IPS DF 4.7 (cell line): ENCODE data around the gene AK3.
"Not testable (repeated sequence)": the region's sequence is repeated elsewhere in the genome, so short reads cannot be mapped to it uniquely, and the experiment has no call there.

Experiments
- DNase-seq: peaks from one replicate; pipeline ENCODE4 v3.0.0-alpha.2; 2013; ENCODE audit warnings: low spot score; ENCODE audit errors: extremely low read depth

AK3 gene

GRCh38 chr9:4740638-4741364, at the start of gene AK3:
Gene AK3, minus strand, starts transcription at chr9:4741202. Its CDS starts 115 bp downstream, at chr9:4741087.
- no peak for DNase-seq

- no peak for DNase-seq
These were observed 47.7 kb upstream of the AK3 start for GRCh38 chr9:4788703-4789102.

DNA sequence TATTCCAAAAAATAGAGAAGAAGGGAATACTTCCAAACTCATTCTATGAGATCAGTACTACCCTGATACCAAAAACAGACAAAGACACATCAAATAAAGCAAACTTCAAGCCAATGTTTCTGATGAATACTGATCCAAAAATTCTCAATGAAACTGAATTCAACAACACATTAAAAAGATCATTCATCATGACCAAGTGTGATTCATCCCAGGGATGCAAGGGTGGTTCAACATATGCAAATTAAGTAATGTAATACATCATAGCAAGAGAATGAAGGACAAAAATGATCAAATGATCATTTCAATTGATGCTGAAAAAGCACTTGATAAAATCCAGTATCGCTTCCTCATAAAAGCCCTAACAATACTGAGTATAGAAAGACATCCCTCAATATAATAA, 46.9 kb upstream of the AK3 start:
- DNase-seq, result no peak

DNA sequence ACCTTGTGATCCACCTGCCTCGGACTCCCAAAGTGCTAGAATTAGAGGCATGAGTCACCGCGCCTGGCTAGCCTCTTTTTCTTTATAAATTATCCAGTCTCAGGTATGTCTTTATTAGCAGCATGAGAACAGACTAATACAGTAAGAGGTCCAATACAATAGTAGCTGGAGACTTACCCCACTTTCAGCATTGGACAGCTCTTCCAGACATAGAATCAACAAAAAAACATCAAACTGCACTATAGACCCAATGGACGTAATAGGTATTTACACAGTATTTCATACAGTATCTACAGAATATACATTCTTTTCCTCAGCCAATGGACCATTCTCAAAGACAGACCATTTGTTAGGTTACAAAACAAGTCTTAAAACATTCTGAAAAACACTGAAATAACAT, 45.6 kb upstream of the AK3 start:
- DNase-seq, result no peak

DNA sequence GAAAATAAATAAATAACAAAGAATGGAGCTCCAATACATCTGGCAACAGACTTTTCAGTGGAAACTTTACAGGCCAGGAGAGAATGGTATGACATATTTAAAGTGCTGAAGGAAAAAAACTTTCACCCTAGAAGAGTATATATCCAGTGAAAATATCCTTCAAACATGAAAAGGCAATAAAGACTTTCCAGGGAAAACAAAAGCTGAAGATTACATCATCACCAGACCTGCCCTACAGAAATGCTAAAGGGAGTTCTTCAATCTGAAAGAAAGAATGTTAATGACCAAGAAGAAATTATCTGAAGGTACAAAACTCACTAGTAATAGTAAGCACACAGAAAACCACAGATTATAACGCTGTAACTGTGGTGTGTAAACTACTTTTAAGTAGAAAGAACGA, 43.4 kb upstream of the AK3 start:
- no peak for DNase-seq

DNA sequence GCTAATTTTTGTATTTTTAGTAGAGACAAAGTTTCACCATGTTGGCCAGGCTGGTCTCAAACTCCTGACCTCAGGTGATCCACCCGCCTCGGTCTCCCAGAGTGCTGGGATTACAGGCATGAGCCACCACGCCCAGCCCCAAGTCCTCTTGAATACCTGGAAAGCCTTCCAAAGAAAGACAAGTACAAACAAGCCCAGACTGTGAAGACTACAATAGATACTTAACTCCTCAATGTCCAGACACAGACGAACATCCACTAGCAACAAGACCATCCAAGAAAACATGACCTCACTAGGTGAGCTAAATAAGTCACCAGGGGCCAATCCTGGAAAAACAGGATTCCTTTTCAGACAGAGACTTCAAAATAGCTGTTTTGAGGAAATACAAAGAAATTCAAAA, 42.2 kb upstream of the AK3 start:
- DNase-seq, result not testable (repeated sequence)

DNA sequence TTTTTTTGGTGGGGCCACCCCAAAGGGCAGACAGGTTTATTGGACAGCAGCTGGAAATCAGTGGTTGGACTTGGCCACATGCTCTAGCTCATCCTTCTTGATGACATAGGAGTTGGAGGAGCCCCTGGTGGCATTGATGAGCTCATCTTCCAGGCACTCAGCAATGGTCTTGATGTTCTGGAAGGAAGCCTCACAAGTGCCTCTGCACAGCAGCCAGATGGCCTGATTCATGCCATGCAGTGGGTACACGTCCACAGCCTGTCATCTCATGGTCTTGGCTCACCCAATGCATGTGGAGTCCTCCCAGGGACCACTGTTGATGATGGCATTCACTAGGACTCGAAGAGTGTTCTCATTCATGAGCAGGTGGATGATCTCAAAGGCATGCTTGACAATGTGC, 40.4 kb upstream of the AK3 start:
- no peak for DNase-seq

DNA sequence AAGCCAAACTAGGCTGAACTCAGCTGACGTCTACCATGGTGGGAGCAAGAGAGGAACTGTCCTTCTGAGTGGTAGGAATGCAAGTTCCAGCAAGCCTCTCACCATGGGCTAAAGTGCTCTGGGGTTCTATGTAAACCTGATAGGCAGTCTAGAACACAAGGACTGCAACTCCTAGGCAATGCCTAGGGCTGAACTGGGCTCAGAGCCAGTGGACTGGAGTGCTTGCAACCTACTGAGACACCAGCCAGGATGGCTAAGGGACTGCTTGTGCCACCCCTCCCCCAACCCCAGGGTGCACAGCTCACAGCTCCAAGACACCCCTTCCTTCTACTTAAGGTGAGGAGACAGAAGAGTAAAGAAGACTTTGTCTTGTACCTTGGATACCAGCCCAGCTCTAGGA, 39.6 kb upstream of the AK3 start:
- no peak for DNase-seq

GRCh38 chr9:4774958-4775357, 34.0 kb upstream of the AK3 start:
- DNase-seq, result not testable (repeated sequence)

DNA sequence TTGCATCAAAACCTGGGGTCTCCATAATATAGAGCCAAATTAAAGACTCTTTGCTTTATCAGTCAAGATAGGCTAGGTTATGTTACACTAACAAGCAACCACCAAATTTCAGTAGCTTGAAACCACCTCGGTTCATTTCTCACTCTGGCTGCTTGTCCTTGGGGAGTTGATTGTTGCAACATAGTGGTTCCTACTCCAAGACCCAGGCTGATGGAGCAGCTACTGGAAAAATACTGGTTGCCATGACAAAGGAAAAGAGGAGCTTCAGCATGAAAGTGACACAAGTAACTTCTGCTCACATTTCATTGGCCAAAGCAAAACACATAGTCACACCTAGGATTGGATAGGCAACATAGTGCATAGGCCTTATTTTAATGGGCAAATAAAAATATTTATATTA, 33.2 kb upstream of the AK3 start:
- no peak for DNase-seq

DNA sequence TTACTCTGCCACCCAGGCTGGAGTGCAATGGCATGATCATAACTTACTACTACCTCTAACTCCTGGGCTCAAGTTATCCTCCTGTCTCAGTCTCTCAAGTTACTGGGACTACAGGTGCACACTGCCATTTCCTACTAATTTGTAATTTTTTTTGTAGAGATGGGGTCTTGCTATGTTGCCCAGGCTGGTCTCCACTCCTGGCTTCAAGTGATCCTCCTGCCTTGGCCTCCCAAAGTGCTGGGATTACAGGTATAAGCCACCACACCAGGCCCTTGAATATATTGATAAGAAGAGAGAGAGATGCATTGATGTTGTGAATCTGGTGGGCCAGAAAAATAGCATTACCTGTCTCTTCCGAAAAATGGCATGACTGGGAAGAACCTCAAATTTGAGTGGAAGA, 30.8 kb upstream of the AK3 start:
- no peak for DNase-seq

- no peak for DNase-seq
These were observed 28.5 kb upstream of the AK3 start for GRCh38 chr9:4769321-4770080.

- no peak for DNase-seq
These were observed 27.7 kb upstream of the AK3 start for GRCh38 chr9:4768681-4769080.

GRCh38 chr9:4764033-4764432, 23.0 kb upstream of the AK3 start:
- DNase-seq, result no peak

- peak; percentile 56 for DNase-seq
These were observed 22.0 kb upstream of the AK3 start for GRCh38 chr9:4762886-4763541.

DNA sequence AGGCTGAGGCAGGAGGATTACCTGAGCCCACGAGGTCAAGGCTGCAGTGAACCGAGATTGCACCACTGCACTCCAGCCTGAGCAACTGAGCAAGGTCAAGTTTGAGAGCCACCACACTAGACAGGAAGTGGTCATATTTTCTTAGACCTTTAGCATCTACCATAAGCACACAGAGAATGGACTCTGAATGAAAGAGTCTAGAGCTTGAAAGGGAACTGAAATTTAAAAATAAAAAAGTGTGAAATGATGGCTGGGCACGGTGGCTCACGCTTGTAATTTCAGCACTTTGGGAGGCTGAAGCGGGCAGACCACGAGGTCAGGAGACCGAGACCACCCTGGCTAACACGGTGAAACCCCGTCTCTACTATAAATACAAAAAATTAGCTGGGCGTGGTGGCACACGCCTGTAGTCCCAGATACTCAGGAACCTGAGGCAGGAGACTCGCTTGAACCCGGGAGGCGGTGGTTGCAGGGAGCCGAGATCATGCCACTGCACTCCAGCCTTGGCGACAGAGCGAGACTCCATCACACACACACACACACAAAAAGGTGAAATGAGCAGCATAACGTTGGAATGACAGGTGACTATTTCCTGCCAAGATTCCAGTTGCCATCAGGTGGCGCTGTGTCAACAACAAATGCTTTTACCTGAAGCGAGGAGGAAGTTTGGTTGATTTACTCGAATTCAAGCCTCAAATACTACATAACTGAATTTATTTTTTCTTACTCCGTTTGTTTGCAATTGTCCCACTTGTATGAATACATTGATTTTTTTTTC, 21.3 kb upstream of the AK3 start:
- peak; percentile 79 for DNase-seq

DNA sequence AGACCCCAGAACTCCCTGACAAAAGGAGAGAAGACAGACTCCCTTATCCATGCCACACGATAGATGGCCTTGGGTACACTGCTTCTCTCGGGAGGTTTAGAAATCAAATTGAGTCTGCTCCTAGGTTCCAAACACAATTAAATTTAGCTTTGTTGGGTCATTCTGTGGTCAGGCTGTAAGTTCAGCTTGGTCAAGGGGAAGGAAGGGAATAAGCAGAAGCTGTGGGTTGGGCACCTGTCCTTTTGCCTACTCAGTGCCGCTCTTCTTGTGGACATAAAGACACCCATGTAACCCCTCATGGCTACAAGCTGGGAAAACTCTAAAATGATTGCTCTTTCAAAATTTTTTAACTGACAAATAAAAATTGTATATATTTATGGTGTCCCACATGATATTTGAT, 19.1 kb upstream of the AK3 start:
- no peak for DNase-seq

- no peak for DNase-seq
These were observed 15.4 kb upstream of the AK3 start for GRCh38 chr9:4756420-4756819.

GRCh38 chr9:4755026-4755609, 14.1 kb upstream of the AK3 start:
- DNase-seq, result no peak

DNA sequence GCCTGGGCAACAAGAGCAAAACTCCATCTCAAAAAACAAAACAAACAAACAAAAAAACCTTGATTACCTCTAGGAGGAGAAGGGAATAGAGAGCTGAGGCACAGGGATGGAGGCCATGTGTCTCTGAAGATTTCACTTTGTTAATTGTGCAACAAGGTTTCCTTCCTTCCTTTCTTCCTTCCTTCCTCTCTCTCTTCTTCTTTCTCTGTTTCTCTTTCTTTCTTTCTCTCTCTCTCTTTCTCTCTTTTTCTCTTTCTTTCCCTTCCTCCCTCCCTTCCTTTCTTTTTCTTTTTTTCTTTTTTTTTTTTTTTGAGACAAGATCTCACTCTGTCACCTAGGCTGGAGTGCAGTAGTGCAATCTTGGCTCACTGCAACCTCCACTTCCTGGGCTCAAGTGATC, 13.5 kb upstream of the AK3 start:
- DNase-seq, result not testable (repeated sequence)

- no peak for DNase-seq
These were observed 9.1 kb upstream of the AK3 start for GRCh38 chr9:4750023-4750673.
